ENCODE measurements around the gene DAPP1. TPM values are rescaled to one million over a fixed set of nuclear protein-coding genes. Genes with fewer than 3 reads are reported as not detected.

The DAPP1 gene
- total and polyA plus RNA-seq, 5 experiments from 2014 or later: 8.6 to 17.0 (median 12.1) TPM

- Mint-ChIP-seq H3K36me3 (peaks cover 0 to 28% (median 23%) of the 10 kb centered on the region in 3 donors), H3K27ac (peak overlapping the region; percentile 82 to 98 (median 86)), H3K4me1 (peaks cover 17 to 43% (median 36%) of the 10 kb centered on the region in 4 donors), H3K27me3 (no peaks in the 10 kb centered on the region), H3K4me3 (peak overlapping the region in 5 of 10 donors; percentile 44 to 79 (median 64)), H3K9me3 (no peaks in the 10 kb centered on the region)
- no peak for DNase-seq
- POLR2A ChIA-PET: interaction anchor here (1.4 to 1.9 kb wide), 2 partner anchors 28 to 49 kb away, joined by 6 to 8 read pairs; partner anchors contain the start of genes DAPP1 and LAMTOR3
- peak in 1 of 2 donors; percentile 18 for ATAC-seq
These were observed 28.6 kb downstream of the DAPP1 start for GRCh38 chr4:99845179-99845578.

GRCh38 chr4:99845708-99846469 lies 29.3 kb downstream of the DAPP1 start:
- H3K4me1 Mint-ChIP-seq: peaks cover 17 to 45% (median 36%) of the 10 kb centered on the region in 4 donors

GRCh38 chr4:99846891-99847290 lies 30.3 kb downstream of the DAPP1 start:
- H3K27me3 Mint-ChIP-seq: no peaks in the 10 kb centered on the region
- no peak for ATAC-seq
- peaks cover 0 to 13% (median 13%) of the 10 kb centered on the region in 3 donors for H3K36me3 Mint-ChIP-seq
- POLR2A ChIA-PET: interaction anchor here (1.0 to 1.9 kb wide), 3 partner anchors 9 to 47 kb away, joined by 4 to 8 read pairs (median 6); partner anchors contain the start of genes DAPP1 and LAMTOR3
- no peaks in the 10 kb centered on the region for H3K9me3 Mint-ChIP-seq
- peaks cover 17 to 49% (median 35%) of the 10 kb centered on the region in 4 donors for H3K4me1 Mint-ChIP-seq
- peak overlapping the region in 4 of 10 donors; percentile 8 to 70 (median 21) for H3K4me3 Mint-ChIP-seq
- no peak for DNase-seq
- H3K27ac Mint-ChIP-seq: peak overlapping the region; percentile 63 to 93 (median 89)

More at GRCh38 chr4:99845708-99846469, 29.3 kb downstream of the DAPP1 start:
- Mint-ChIP-seq H3K27ac (peak overlapping the region; percentile 82 to 98 (median 86)), H3K27me3 (no peaks in the 10 kb centered on the region), H3K4me3 (peak overlapping the region in 9 of 10 donors; percentile 3 to 79 (median 46)), H3K9me3 (no peaks in the 10 kb centered on the region), H3K36me3 (peaks cover 0 to 23% (median 19%) of the 10 kb centered on the region in 3 donors)
- POLR2A ChIA-PET: interaction anchor here (0.7 to 1.9 kb wide), 3 partner anchors 29 to 283 kb away, joined by 3 to 8 read pairs (median 6); partner anchors contain the start of genes DAPP1 and LAMTOR3
- ATAC-seq: peak; percentile 60 to 81
- DNase-seq: peak in 4 of 10 donors; percentile 12 to 48 (median 30)

DNA sequence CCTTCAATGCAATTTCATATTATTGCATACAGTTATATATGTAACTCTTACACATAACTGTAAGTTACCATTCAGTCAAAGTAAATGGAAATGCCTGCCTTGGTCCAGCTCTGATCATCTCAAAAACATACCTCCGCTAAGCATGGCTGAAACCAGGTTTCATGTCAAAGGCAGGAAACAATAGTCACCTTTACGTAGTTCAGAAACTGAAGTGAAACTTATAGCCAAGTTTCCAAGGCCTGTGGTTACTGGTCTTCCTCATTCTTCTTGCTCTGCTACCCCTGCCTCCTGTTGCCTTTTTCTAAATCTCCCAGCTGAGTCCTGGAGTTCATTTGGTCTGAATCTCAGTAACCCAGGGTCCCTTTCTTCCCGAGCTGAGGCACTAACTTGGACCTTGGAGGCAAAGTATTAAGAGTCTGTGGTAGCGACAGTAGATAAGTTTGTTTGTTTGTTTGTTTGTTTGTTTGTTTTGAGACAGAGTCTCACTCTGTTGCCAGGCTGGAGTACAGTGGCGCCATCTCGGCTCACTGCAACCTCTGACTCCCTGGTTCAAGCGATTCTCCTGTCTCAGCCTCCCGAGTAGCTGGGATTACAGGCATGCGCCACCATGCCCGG lies 30.8 kb downstream of the DAPP1 start:
- Mint-ChIP-seq H3K9me3 (no peaks in the 10 kb centered on the region), H3K4me3 (peak overlapping the region in 4 of 10 donors; percentile 8 to 70 (median 26)), H3K36me3 (peaks cover 0 to 11% (median 9%) of the 10 kb centered on the region in 3 donors), H3K4me1 (peaks cover 17 to 51% (median 35%) of the 10 kb centered on the region in 4 donors), H3K27me3 (no peaks in the 10 kb centered on the region), H3K27ac (peak overlapping the region; percentile 75 to 93 (median 88))
- POLR2A ChIA-PET: interaction anchor here (0.6 to 1.0 kb wide), 2 partner anchors 8 to 10 kb away, joined by 3 to 4 read pairs; no protein-coding TSS in a partner anchor
- ATAC-seq: peak in 1 of 2 donors; percentile 48
- DNase-seq: no peak

DNA sequence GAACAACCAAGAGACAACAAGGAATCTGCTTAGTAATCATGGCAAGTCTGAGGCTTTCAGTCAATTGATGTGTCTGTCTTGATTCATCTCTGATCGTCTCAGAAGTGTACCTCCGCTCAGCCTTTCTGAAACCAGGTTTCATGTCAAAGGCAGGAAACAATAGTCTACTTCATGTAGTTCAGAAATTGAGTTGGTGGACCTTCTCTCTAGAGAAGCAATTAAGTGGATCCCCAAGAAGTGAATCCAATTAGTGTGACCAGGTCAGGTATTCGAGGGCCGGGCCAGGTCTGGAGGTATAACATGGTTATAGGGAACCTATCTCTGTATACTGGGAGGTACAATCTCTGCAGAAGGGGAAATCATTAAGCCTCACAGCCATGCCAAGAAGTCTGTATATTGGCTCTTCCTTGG lies 32.0 kb downstream of the DAPP1 start:
- no peaks in the 10 kb centered on the region for H3K9me3 Mint-ChIP-seq
- peaks cover 0 to 6% (median 3%) of the 10 kb centered on the region in 3 donors for H3K36me3 Mint-ChIP-seq
- peaks cover 15 to 51% (median 34%) of the 10 kb centered on the region in 4 donors for H3K4me1 Mint-ChIP-seq
- ATAC-seq: no peak
- no peaks in the 10 kb centered on the region for H3K27me3 Mint-ChIP-seq
- no peak overlapping the region for H3K4me3 Mint-ChIP-seq
- peak overlapping the region in 3 of 10 donors; percentile 32 to 78 (median 53) for H3K27ac Mint-ChIP-seq
- POLR2A ChIA-PET: no interaction called here
- DNase-seq: no peak

- ATAC-seq (no peak), DNase-seq (no peak)
- Mint-ChIP-seq H3K4me3 (no peak overlapping the region), H3K27ac (peak overlapping the region in 3 of 10 donors; percentile 20 to 73 (median 53)), H3K4me1 (peaks cover 9 to 49% (median 24%) of the 10 kb centered on the region in 4 donors), H3K27me3 (no peaks in the 10 kb centered on the region), H3K9me3 (no peaks in the 10 kb centered on the region), H3K36me3 (peaks cover 13 to 30% (median 13%) of the 10 kb centered on the region in 3 donors)
- POLR2A ChIA-PET: no interaction called here
These were observed 35.6 kb downstream of the DAPP1 start for GRCh38 chr4:99852199-99852749.

GRCh38 chr4:99853190-99853589 lies 36.6 kb downstream of the DAPP1 start:
- Mint-ChIP-seq H3K4me3 (no peak overlapping the region), H3K27ac (peak overlapping the region in 2 of 10 donors; percentile 21 to 53), H3K36me3 (peaks cover 13 to 33% (median 14%) of the 10 kb centered on the region in 3 donors), H3K9me3 (no peaks in the 10 kb centered on the region), H3K4me1 (peaks cover 7 to 46% (median 18%) of the 10 kb centered on the region in 4 donors), H3K27me3 (no peaks in the 10 kb centered on the region)
- DNase-seq (no peak), ATAC-seq (no peak)
- POLR2A ChIA-PET: no interaction called here

- H3K4me3 Mint-ChIP-seq: no peak overlapping the region
- H3K27ac Mint-ChIP-seq: peak overlapping the region in 1 of 10 donors; percentile 56
- ATAC-seq (no peak), DNase-seq (no peak)
- POLR2A ChIA-PET: no interaction called here
- H3K27me3 Mint-ChIP-seq: no peaks in the 10 kb centered on the region
- peaks cover 7 to 40% (median 16%) of the 10 kb centered on the region in 4 donors for H3K4me1 Mint-ChIP-seq
- peaks cover 13 to 36% (median 14%) of the 10 kb centered on the region in 3 donors for H3K36me3 Mint-ChIP-seq
- H3K9me3 Mint-ChIP-seq: no peaks in the 10 kb centered on the region
These were observed 37.4 kb downstream of the DAPP1 start for GRCh38 chr4:99853999-99854398.

- peak in 1 of 10 donors; percentile 5 for DNase-seq
- POLR2A ChIA-PET: interaction anchor here (1.5 kb wide), 1 partner anchor 9 kb away, joined by 4 read pairs; no protein-coding TSS in a partner anchor
- Mint-ChIP-seq H3K27ac (peak overlapping the region in 6 of 10 donors; percentile 1 to 70 (median 64)), H3K9me3 (peaks cover 0 to 1% (median 0%) of the 10 kb centered on the region in 9 donors), H3K36me3 (peaks cover 13 to 43% (median 19%) of the 10 kb centered on the region in 3 donors), H3K4me1 (peaks cover 10 to 48% (median 16%) of the 10 kb centered on the region in 4 donors), H3K27me3 (no peaks in the 10 kb centered on the region), H3K4me3 (peak overlapping the region in 4 of 10 donors; percentile 11 to 49 (median 37))
- ATAC-seq: no peak
These were observed 39.1 kb downstream of the DAPP1 start for GRCh38 chr4:99855678-99856077.

GRCh38 chr4:99856166-99856565 lies 39.5 kb downstream of the DAPP1 start:
- POLR2A ChIA-PET: interaction anchor here (1.5 kb wide), 1 partner anchor 9 kb away, joined by 4 read pairs; no protein-coding TSS in a partner anchor
- Mint-ChIP-seq H3K4me3 (peak overlapping the region in 5 of 10 donors; percentile 2 to 72 (median 44)), H3K4me1 (peaks cover 10 to 43% (median 16%) of the 10 kb centered on the region in 4 donors), H3K36me3 (peaks cover 13 to 48% (median 19%) of the 10 kb centered on the region in 3 donors), H3K27me3 (no peaks in the 10 kb centered on the region), H3K9me3 (peaks cover 0 to 1% (median 0%) of the 10 kb centered on the region in 9 donors), H3K27ac (peak overlapping the region in 9 of 10 donors; percentile 1 to 89 (median 63))
- ATAC-seq (no peak), DNase-seq (no peak)

DNA sequence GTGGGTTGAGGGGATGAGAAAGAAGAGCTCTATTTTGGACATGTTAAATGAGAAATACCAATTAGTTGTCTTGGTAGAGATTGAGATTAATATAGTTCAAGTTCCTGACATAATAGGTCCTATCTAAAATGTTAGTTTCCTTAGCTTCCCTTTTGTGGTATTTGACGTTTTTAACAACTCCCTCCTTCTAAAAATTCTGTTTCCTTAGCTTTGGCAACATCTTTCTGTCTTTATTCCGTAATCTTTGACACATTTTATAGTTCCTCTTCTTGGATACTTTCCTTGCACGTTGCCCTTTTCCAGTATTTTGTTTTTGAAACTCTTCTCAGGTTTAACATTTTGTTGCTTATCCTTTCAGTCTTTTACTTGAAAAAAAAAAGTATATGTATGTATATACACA lies 40.7 kb downstream of the DAPP1 start:
- ATAC-seq (no peak), DNase-seq (no peak)
- no peak overlapping the region for H3K4me3 Mint-ChIP-seq
- no peaks in the 10 kb centered on the region for H3K27me3 Mint-ChIP-seq
- POLR2A ChIA-PET: interaction anchor here (0.6 to 0.7 kb wide), 2 partner anchors 10 to 44 kb away, joined by 3 to 5 read pairs; no protein-coding TSS in a partner anchor
- peaks cover 13 to 57% (median 19%) of the 10 kb centered on the region in 3 donors for H3K36me3 Mint-ChIP-seq
- H3K27ac Mint-ChIP-seq: peak overlapping the region in 2 of 10 donors; percentile 12 to 70
- H3K9me3 Mint-ChIP-seq: peaks cover 0 to 1% (median 0%) of the 10 kb centered on the region in 9 donors
- peaks cover 10 to 48% (median 16%) of the 10 kb centered on the region in 4 donors for H3K4me1 Mint-ChIP-seq

- Mint-ChIP-seq H3K27ac (peak overlapping the region in 2 of 10 donors; percentile 55 to 64), H3K9me3 (peaks cover 0 to 1% (median 0%) of the 10 kb centered on the region in 9 donors), H3K4me3 (no peak overlapping the region), H3K27me3 (no peaks in the 10 kb centered on the region), H3K4me1 (peaks cover 9 to 43% (median 16%) of the 10 kb centered on the region in 4 donors), H3K36me3 (peaks cover 7 to 60% (median 23%) of the 10 kb centered on the region in 3 donors)
- DNase-seq (no peak), ATAC-seq (no peak)
- POLR2A ChIA-PET: no interaction called here
These were observed 43.0 kb downstream of the DAPP1 start for GRCh38 chr4:99859618-99860017.
